CD4-positive, alpha-beta T cell (primary cell): ENCODE measurements around the gene ADCY2. TPM values are rescaled to one million over a fixed set of nuclear protein-coding genes. Genes with fewer than 3 reads are reported as not detected.

ENCODE experiments used
- ATAC-seq: fragments of 200-7000 bp; cut with Tn5 transposase; one replicate; pipeline ENCODE4 v1.10.0; 2022; ENCODE audit warnings: mild to moderate bottlenecking; ENCODE audit not compliant: poor library complexity
- CTCF ChIA-PET: fragments of 350-600 bp; sonication (Branson Sonifier 250); formaldehyde crosslinking; loops from one replicate; lab custom pipeline; 2021; ENCODE audit warnings: antibody characterized with exemption, inconsistent platforms; lab: Charles Lee
- POLR2A ChIA-PET: fragments of 350-600 bp; sonication (Branson Sonifier 250); formaldehyde crosslinking; loops from one replicate; lab custom pipeline; 2021; ENCODE audit warnings: antibody characterized with exemption, inconsistent platforms; lab: Charles Lee
- DNase-seq, 14 experiments: peaks; one replicate each; pipeline ENCODE4 v3.0.0-alpha.2; 2013 to 2020; ENCODE audit warnings: mixed read lengths in 2 of 14
- H3K27ac ChIP-seq, 2 donors: one replicate each; pipeline versions ENCODE4 v1.5.1 to v1.7.0; 2013; ENCODE audit warnings: low read length in 2 of 2, low read depth in 1 of 2, mild to moderate bottlenecking in 1 of 2
- H3K27me3 ChIP-seq, 2 experiments: 1 replicate in 1 of 2; 2 replicates in 1 of 2; pipeline versions ENCODE4 v1.6.1 to v1.7.0; 2013; ENCODE audit warnings: low read length in 2 of 2, control low read depth in 1 of 2, mild to moderate bottlenecking in 1 of 2, moderate library complexity in 1 of 2; ENCODE audit not compliant: insufficient read depth in 2 of 2, control insufficient read depth in 1 of 2
- H3K36me3 ChIP-seq: one replicate; pipeline ENCODE4 v1.6.1; 2013; ENCODE audit warnings: low read length, control low read depth; ENCODE audit not compliant: insufficient read depth
- H3K4me1 ChIP-seq: one replicate; pipeline ENCODE4 v1.6.1; 2013; ENCODE audit warnings: low read length, control low read depth; ENCODE audit not compliant: insufficient read depth
- H3K4me3 ChIP-seq: one replicate; pipeline ENCODE4 v1.5.1; 2013; ENCODE audit warnings: mild to moderate bottlenecking, low read length, moderate library complexity
- H3K9me3 ChIP-seq, 2 experiments: 1 replicate in 1 of 2; 2 replicates in 1 of 2; pipeline versions ENCODE4 v1.6.1 to v1.7.0; 2013; ENCODE audit warnings: low read length in 2 of 2, mild to moderate bottlenecking in 2 of 2, control low read depth in 1 of 2, moderate library complexity in 1 of 2; ENCODE audit not compliant: control insufficient read depth in 1 of 2, insufficient read depth in 1 of 2
- H3K27ac Mint-ChIP-seq: one replicate; pipeline ENCODE4 v1.8.0; 2020; ENCODE audit warnings: mixed read lengths
- H3K27me3 Mint-ChIP-seq: one replicate; pipeline ENCODE4 v1.8.0; 2021; ENCODE audit warnings: mixed read lengths
- H3K36me3 Mint-ChIP-seq: one replicate; pipeline ENCODE4 v1.8.0; 2021; ENCODE audit warnings: low read depth, mixed read lengths
- H3K4me1 Mint-ChIP-seq: one replicate; pipeline ENCODE4 v1.8.0; 2021; ENCODE audit warnings: low read depth, mixed read lengths
- H3K4me3 Mint-ChIP-seq: one replicate; pipeline ENCODE4 v1.8.0; 2020; ENCODE audit warnings: mild to moderate bottlenecking, mixed read lengths
- H3K9me3 Mint-ChIP-seq: one replicate; pipeline ENCODE4 v1.8.0; 2020; ENCODE audit warnings: mixed read lengths
- intact Hi-C, 2 experiments: fragments of 100-400 bp; cut with DNase I in 1 of 2; cut with micrococcal nuclease in 1 of 2; formaldehyde crosslinking; loops; one replicate each; pipeline versions ENCODE4 v1.15.1 to v1.9.0; 2023 to 2025; cut with DNase I, micrococcal nuclease
- total RNA-seq, 174 experiments: library from RNA in 2 of 174; stranded (reverse) in 2 of 174; gene quantifications; one replicate each; pipeline ENCODE4 v1.2.3 and lab custom pipeline; 2021 to 2026
- TF ChIP-seq, protein P1 (sequence below): fragments of 200-600 bp; IDR thresholded peaks from one replicate; pipeline ENCODE4 v1.8.0; 2022; ENCODE audit warnings: antibody characterized with exemption, mild to moderate bottlenecking

The ADCY2 gene
- total RNA-seq, 2 experiments from 2014 or later: not detected

DNA sequence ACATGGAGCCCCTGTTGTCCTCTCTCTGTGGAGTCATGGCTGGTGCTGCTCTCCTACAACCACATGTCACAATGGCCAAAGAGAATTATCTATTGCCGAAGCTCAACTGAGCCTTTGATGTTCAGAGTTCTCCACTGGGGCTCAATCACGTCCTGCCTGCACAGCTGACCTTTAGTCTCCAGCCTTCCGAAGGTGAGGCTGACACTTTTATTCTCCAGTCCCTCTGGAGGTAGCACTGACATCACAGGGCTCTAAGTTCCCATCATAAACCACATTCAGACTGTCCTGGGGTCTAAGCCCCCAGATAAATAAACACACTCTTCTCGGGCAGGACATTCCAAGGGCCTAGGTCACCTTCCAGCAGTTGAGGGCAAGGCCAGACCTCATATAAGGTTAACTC is 23.4 kb downstream of the ADCY2 start:
- no peaks in the 10 kb centered on the region for H3K36me3 ChIP-seq
- H3K4me3 ChIP-seq: no peak overlapping the region
- Mint-ChIP-seq H3K36me3 (no peaks in the 10 kb centered on the region), H3K27ac (no peak overlapping the region), H3K9me3 (no peaks in the 10 kb centered on the region), H3K4me3 (no peak overlapping the region), H3K27me3 (peaks cover 28% of the 10 kb centered on the region), H3K4me1 (no peaks in the 10 kb centered on the region)
- TF ChIP-seq, protein P1, sequence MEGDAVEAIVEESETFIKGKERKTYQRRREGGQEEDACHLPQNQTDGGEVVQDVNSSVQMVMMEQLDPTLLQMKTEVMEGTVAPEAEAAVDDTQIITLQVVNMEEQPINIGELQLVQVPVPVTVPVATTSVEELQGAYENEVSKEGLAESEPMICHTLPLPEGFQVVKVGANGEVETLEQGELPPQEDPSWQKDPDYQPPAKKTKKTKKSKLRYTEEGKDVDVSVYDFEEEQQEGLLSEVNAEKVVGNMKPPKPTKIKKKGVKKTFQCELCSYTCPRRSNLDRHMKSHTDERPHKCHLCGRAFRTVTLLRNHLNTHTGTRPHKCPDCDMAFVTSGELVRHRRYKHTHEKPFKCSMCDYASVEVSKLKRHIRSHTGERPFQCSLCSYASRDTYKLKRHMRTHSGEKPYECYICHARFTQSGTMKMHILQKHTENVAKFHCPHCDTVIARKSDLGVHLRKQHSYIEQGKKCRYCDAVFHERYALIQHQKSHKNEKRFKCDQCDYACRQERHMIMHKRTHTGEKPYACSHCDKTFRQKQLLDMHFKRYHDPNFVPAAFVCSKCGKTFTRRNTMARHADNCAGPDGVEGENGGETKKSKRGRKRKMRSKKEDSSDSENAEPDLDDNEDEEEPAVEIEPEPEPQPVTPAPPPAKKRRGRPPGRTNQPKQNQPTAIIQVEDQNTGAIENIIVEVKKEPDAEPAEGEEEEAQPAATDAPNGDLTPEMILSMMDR: no peak
- H3K27ac ChIP-seq: no peak overlapping the region
- no peaks in the 10 kb centered on the region for H3K4me1 ChIP-seq
- H3K27me3 ChIP-seq: no peaks in the 10 kb centered on the region
- DNase-seq: no peak
- CTCF ChIA-PET: no interaction called here
- H3K9me3 ChIP-seq: no peaks in the 10 kb centered on the region
- no peak for ATAC-seq
- POLR2A ChIA-PET: no interaction called here
- intact Hi-C loops: no loop called here

DNA sequence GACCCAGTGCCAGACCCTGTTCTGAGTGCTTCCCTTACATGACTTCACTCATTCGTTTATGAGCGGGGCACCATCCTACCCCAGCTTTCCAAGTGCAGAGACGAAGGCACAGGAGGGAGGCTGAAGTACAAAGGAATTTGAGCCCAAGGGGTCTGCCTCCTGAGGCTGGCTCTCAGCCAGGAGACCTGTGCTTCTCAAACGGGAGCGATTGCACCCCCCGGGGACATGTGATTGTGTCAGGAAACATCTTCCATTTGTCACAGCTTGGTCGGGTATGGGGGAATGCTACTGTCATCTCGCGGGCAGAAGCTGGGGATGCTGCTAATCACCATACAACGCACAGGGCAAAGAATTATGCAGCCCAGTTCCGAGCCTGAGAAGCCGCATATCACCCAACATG is 23.9 kb downstream of the ADCY2 start:
- H3K27me3 ChIP-seq: no peaks in the 10 kb centered on the region
- Mint-ChIP-seq H3K27me3 (peaks cover 28% of the 10 kb centered on the region), H3K4me3 (no peak overlapping the region), H3K4me1 (no peaks in the 10 kb centered on the region), H3K9me3 (no peaks in the 10 kb centered on the region), H3K27ac (no peak overlapping the region), H3K36me3 (no peaks in the 10 kb centered on the region)
- DNase-seq (no peak), ATAC-seq (no peak)
- H3K9me3 ChIP-seq: peaks cover 0 to 1% of the 10 kb centered on the region in 2 experiments
- H3K4me1 ChIP-seq: no peaks in the 10 kb centered on the region
- POLR2A ChIA-PET: no interaction called here
- no peaks in the 10 kb centered on the region for H3K36me3 ChIP-seq
- H3K27ac ChIP-seq: no peak overlapping the region
- TF ChIP-seq, protein P1: no peak
- intact Hi-C loops: no loop called here
- CTCF ChIA-PET: interaction anchor here (0.6 kb wide), 1 partner anchor 627 kb away, joined by 3 read pairs; no protein-coding TSS in a partner anchor
- no peak overlapping the region for H3K4me3 ChIP-seq

DNA sequence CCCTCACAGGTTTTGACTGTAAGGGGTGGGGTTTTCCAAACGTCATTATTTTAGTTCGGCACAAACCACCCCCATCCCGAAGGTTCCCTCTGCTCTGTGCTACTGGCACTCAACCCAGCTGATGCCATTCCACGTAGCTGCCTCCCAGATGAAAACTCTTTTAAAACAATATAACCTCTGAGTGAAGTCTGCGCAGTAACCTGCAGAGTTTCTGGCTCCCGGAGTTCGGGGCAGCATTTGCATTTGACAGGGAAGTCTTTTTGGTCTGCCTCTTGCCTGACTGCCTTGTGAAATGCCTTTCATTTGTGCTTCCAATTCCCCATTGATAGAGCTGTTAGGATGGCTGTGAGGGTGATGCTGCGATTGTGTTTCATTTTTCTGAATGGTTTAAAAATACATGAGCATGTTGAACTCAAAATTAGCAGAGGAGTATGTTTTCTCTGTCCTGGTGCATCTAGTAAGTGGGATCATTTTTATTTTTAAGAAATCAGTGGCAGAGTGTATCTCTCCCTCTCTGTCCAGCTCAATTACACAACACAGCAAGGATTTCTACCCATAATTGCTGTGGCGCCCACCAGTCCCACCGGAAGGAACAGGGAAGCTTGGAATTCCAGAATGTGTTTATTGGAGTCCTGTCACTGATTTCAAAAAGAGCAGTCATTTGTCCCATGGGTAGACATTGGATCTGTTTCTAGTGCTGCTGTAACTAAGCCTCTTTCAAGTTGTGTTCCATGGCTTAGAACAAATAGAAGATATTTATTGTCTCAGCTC is 24.8 kb downstream of the ADCY2 start:
- intact Hi-C loops: no loop called here
- no peak for DNase-seq
- no peaks in the 10 kb centered on the region for H3K27me3 ChIP-seq
- POLR2A ChIA-PET: no interaction called here
- no peak overlapping the region for H3K4me3 ChIP-seq
- Mint-ChIP-seq H3K9me3 (no peaks in the 10 kb centered on the region), H3K4me3 (no peak overlapping the region), H3K36me3 (no peaks in the 10 kb centered on the region), H3K27me3 (peaks cover 28% of the 10 kb centered on the region), H3K4me1 (no peaks in the 10 kb centered on the region), H3K27ac (no peak overlapping the region)
- no peak for ATAC-seq
- CTCF ChIA-PET: no interaction called here
- no peaks in the 10 kb centered on the region for H3K4me1 ChIP-seq
- TF ChIP-seq, protein P1: no peak
- H3K36me3 ChIP-seq: no peaks in the 10 kb centered on the region
- H3K9me3 ChIP-seq: peaks cover 0 to 3% of the 10 kb centered on the region in 2 experiments
- no peak overlapping the region for H3K27ac ChIP-seq
